ENCODE results near the gene GNG12.

- TF ChIP-seq SP1 (CRISPR knock-in tag; conservative IDR thresholded peaks at IDR 0.05), result no peak
- TF ChIP-seq, protein P1, sequence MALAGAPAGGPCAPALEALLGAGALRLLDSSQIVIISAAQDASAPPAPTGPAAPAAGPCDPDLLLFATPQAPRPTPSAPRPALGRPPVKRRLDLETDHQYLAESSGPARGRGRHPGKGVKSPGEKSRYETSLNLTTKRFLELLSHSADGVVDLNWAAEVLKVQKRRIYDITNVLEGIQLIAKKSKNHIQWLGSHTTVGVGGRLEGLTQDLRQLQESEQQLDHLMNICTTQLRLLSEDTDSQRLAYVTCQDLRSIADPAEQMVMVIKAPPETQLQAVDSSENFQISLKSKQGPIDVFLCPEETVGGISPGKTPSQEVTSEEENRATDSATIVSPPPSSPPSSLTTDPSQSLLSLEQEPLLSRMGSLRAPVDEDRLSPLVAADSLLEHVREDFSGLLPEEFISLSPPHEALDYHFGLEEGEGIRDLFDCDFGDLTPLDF (CRISPR knock-in tag; IDR thresholded peaks at IDR 0.05), result no peak
- TF ChIP-seq, protein P2, sequence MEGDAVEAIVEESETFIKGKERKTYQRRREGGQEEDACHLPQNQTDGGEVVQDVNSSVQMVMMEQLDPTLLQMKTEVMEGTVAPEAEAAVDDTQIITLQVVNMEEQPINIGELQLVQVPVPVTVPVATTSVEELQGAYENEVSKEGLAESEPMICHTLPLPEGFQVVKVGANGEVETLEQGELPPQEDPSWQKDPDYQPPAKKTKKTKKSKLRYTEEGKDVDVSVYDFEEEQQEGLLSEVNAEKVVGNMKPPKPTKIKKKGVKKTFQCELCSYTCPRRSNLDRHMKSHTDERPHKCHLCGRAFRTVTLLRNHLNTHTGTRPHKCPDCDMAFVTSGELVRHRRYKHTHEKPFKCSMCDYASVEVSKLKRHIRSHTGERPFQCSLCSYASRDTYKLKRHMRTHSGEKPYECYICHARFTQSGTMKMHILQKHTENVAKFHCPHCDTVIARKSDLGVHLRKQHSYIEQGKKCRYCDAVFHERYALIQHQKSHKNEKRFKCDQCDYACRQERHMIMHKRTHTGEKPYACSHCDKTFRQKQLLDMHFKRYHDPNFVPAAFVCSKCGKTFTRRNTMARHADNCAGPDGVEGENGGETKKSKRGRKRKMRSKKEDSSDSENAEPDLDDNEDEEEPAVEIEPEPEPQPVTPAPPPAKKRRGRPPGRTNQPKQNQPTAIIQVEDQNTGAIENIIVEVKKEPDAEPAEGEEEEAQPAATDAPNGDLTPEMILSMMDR (IDR thresholded peaks at IDR 0.05), result no peak
Observed at GRCh38 chr1:67722292-67722944, 110.8 kb downstream of the GNG12 start.
